T47D (cell line): ENCODE results near the gene EAF1.

ENCODE experiments used
- DNase-seq, 2 experiments: peaks; one replicate each; pipeline versions ENCODE4 v3.0.0 to v3.0.0-alpha.2; 2011 to 2012; ENCODE audit warnings: low read depth in 1 of 2, low spot score in 1 of 2
- JUND ChIP-seq: IDR thresholded peaks from 2 replicates; pipeline ENCODE4 v1.6.1; 2012; ENCODE audit warnings: low read depth
- in situ Hi-C: cut with HindIII; loops from 2 replicates; pipeline ENCODE4 v1.10.0; 2016; ENCODE audit warnings: low sequenced_read_pairs, low pct_unique_long_range_greater_than_20kb

The EAF1 gene

GRCh38 chr3:15488002-15488401 is 60.6 kb downstream of the EAF1 start:
- no peak for DNase-seq
- TF ChIP-seq JUND: no peak
- in situ Hi-C loops: no loop called here

GRCh38 chr3:15490158-15490557 is 62.8 kb downstream of the EAF1 start:
- TF ChIP-seq JUND: no peak
- in situ Hi-C loops: no loop called here
- no peak for DNase-seq

GRCh38 chr3:15491143-15491542 is 63.7 kb downstream of the EAF1 start:
- TF ChIP-seq JUND: no peak
- no peak for DNase-seq
- in situ Hi-C loops: no loop called here
